NT2/D1 (cell line): ENCODE data around the gene FKBP10.

ENCODE experiments used
- DNase-seq: peaks from one replicate; pipeline ENCODE4 v3.0.0-alpha.2; 2011; ENCODE audit warnings: low read depth, low spot score
- H3K27me3 ChIP-seq: 2 replicates; pipeline ENCODE4 v1.6.0; 2011; ENCODE audit warnings: mild to moderate bottlenecking; ENCODE audit not compliant: insufficient read length, insufficient read depth
- H3K36me3 ChIP-seq: 2 replicates; pipeline ENCODE4 v1.6.1; 2011; ENCODE audit warnings: mild to moderate bottlenecking, low read length, mixed read lengths; ENCODE audit not compliant: insufficient read depth, insufficient read length
- H3K4me1 ChIP-seq: 2 replicates; pipeline ENCODE4 v1.5.1; 2011; ENCODE audit not compliant: insufficient read depth, insufficient read length
- H3K4me3 ChIP-seq: 2 replicates; pipeline ENCODE4 v1.5.1; 2011; ENCODE audit warnings: low read depth; ENCODE audit not compliant: insufficient read length
- H3K9ac ChIP-seq: 2 replicates; pipeline ENCODE4 v1.6.0; 2011; ENCODE audit warnings: low read depth; ENCODE audit not compliant: insufficient read length
- H3K9me3 ChIP-seq: 2 replicates; pipeline ENCODE4 v1.5.1; 2011; ENCODE audit warnings: mild to moderate bottlenecking, low read length; ENCODE audit not compliant: insufficient read depth
- SUZ12 ChIP-seq: IDR thresholded peaks from 2 replicates; pipeline ENCODE4 v1.6.1; 2011; ENCODE audit not compliant: insufficient read length, insufficient read depth; ENCODE audit errors: extremely low read depth
- YY1 ChIP-seq: IDR thresholded peaks from 2 replicates; pipeline ENCODE4 v1.6.1; 2011; ENCODE audit not compliant: insufficient read length, insufficient read depth
- ZNF274 ChIP-seq: IDR thresholded peaks from 2 replicates; pipeline ENCODE4 v1.6.1; 2011; ENCODE audit warnings: mild to moderate bottlenecking, low read depth, low read length

The FKBP10 gene

GRCh38 chr17:41785859-41786226 is 27.0 kb upstream of the FKBP10 start:
- Histone ChIP-seq H3K4me1 (peaks cover 15% of the 10 kb centered on the region), H3K4me3 (peak overlapping the region; percentile 79), H3K9ac (peak overlapping the region; percentile 88), H3K9me3 (no peaks in the 10 kb centered on the region), H3K27me3 (peaks cover 7% of the 10 kb centered on the region), H3K36me3 (peaks cover 16% of the 10 kb centered on the region)
- no peak for DNase-seq
- TF ChIP-seq ZNF274 (no peak), SUZ12 (no peak), YY1 (no peak)

- Histone ChIP-seq H3K9ac (peak within 1 kb of the TSS; percentile 88), H3K4me1 (peaks cover 13% of the 10 kb centered on the region)
- TF ChIP-seq YY1, result no peak
- no peak for TF ChIP-seq ZNF274
- no peak for TF ChIP-seq SUZ12
Measured at GRCh38 chr17:41786227-41787020, 26.4 kb upstream of the FKBP10 start, which contains the start of gene JUP. JUP (minus strand) TSS chr17:41786711; CDS start chr17:41771854, 14,857 bp downstream.

GRCh38 chr17:41787021-41787418 is 25.8 kb upstream of the FKBP10 start:
- H3K36me3 ChIP-seq, result peaks cover 11% of the 10 kb centered on the region
- peaks cover 11% of the 10 kb centered on the region for H3K27me3 ChIP-seq
- H3K9me3 ChIP-seq, result no peaks in the 10 kb centered on the region
- no peak for DNase-seq
- H3K4me1 ChIP-seq, result peaks cover 14% of the 10 kb centered on the region
- TF ChIP-seq SUZ12, result no peak
- TF ChIP-seq ZNF274, result no peak
- no peak for TF ChIP-seq YY1
- no peak overlapping the region for H3K9ac ChIP-seq
- H3K4me3 ChIP-seq, result no peak overlapping the region

More at GRCh38 chr17:41786227-41787020, 26.4 kb upstream of the FKBP10 start, which contains the start of gene JUP:
- H3K27me3 ChIP-seq, result peaks cover 7% of the 10 kb centered on the region
- H3K4me3 ChIP-seq, result peak within 1 kb of the TSS; percentile 79
- peak; percentile 97 for DNase-seq
- H3K9me3 ChIP-seq, result no peaks in the 10 kb centered on the region
- peaks cover 16% of the 10 kb centered on the region for H3K36me3 ChIP-seq

- TF ChIP-seq ZNF274 (no peak), SUZ12 (no peak), YY1 (no peak)
- H3K9me3 ChIP-seq, result no peaks in the 10 kb centered on the region
- H3K36me3 ChIP-seq, result no peaks in the 10 kb centered on the region
- peak overlapping the region; percentile 65 for H3K9ac ChIP-seq
- peaks cover 15% of the 10 kb centered on the region for H3K27me3 ChIP-seq
- H3K4me3 ChIP-seq, result peak overlapping the region; percentile 16
- H3K4me1 ChIP-seq, result peaks cover 25% of the 10 kb centered on the region
- DNase-seq, result no peak
Measured at GRCh38 chr17:41792845-41793783, 19.7 kb upstream of the FKBP10 start.

- H3K9me3 ChIP-seq, result no peaks in the 10 kb centered on the region
- peaks cover 25% of the 10 kb centered on the region for H3K4me1 ChIP-seq
- peak overlapping the region; percentile 46 for H3K9ac ChIP-seq
- H3K4me3 ChIP-seq, result peak overlapping the region; percentile 16
- DNase-seq, result no peak
- no peak for TF ChIP-seq YY1
- TF ChIP-seq SUZ12, result no peak
- no peak for TF ChIP-seq ZNF274
- H3K27me3 ChIP-seq, result peaks cover 14% of the 10 kb centered on the region
- no peaks in the 10 kb centered on the region for H3K36me3 ChIP-seq
Measured at GRCh38 chr17:41793784-41794539, 18.8 kb upstream of the FKBP10 start.

- H3K4me1 ChIP-seq, result peaks cover 25% of the 10 kb centered on the region
- no peaks in the 10 kb centered on the region for H3K36me3 ChIP-seq
- H3K4me3 ChIP-seq, result no peak overlapping the region
- peak overlapping the region; percentile 46 for H3K9ac ChIP-seq
- no peak for TF ChIP-seq ZNF274
- no peak for TF ChIP-seq YY1
- no peak for TF ChIP-seq SUZ12
- no peak for DNase-seq
- H3K27me3 ChIP-seq, result peaks cover 8% of the 10 kb centered on the region
- no peaks in the 10 kb centered on the region for H3K9me3 ChIP-seq
Measured at GRCh38 chr17:41794540-41794975, 18.2 kb upstream of the FKBP10 start.
